Embryonic facial prominence (tissue), 1 donor: ENCODE results near the gene TOMM20.
"Not testable (repeated sequence)": the region's sequence is repeated elsewhere in the genome, so short reads cannot be mapped to it uniquely, and the experiment has no call there.

Source experiments
- DNase-seq: peaks from one replicate; pipeline ENCODE4 v3.0.0-alpha.2; 2016; ENCODE audit errors: extremely low spot score

The TOMM20 gene

GRCh38 chr1:235078480-235079381 is 49.9 kb downstream of the TOMM20 start:
- DNase-seq: no peak

GRCh38 chr1:235077571-235078479 is 50.8 kb downstream of the TOMM20 start:
- DNase-seq: no peak

- no peak for DNase-seq
These were observed 51.5 kb downstream of the TOMM20 start for GRCh38 chr1:235077163-235077540.

GRCh38 chr1:235076504-235077162 is 52.0 kb downstream of the TOMM20 start:
- DNase-seq: no peak

- no peak for DNase-seq
These were observed 52.8 kb downstream of the TOMM20 start for GRCh38 chr1:235075777-235076308.

GRCh38 chr1:235075048-235075776 is 53.4 kb downstream of the TOMM20 start:
- no peak for DNase-seq

GRCh38 chr1:235074523-235075047 is 54.1 kb downstream of the TOMM20 start:
- DNase-seq: no peak

- no peak for DNase-seq
These were observed 54.6 kb downstream of the TOMM20 start for GRCh38 chr1:235073968-235074522.

GRCh38 chr1:235073331-235073967 is 55.2 kb downstream of the TOMM20 start:
- no peak for DNase-seq

GRCh38 chr1:235072577-235072976 is 56.1 kb downstream of the TOMM20 start:
- DNase-seq: not testable (repeated sequence)

GRCh38 chr1:235072096-235072495 is 56.5 kb downstream of the TOMM20 start:
- no peak for DNase-seq

- no peak for DNase-seq
These were observed 57.8 kb downstream of the TOMM20 start for GRCh38 chr1:235070819-235071218.

- DNase-seq: no peak
These were observed 58.8 kb downstream of the TOMM20 start for GRCh38 chr1:235069577-235070563.

- DNase-seq: no peak
These were observed 59.5 kb downstream of the TOMM20 start for GRCh38 chr1:235069176-235069575.

- DNase-seq: no peak
These were observed 60.2 kb downstream of the TOMM20 start for GRCh38 chr1:235068158-235069121.

- no peak for DNase-seq
These were observed 61.1 kb downstream of the TOMM20 start for GRCh38 chr1:235067396-235068157.
